GM23338 (cell line): ENCODE measurements around the gene RPS6KA5. TPM values are rescaled to one million over a fixed set of nuclear protein-coding genes. Genes with fewer than 3 reads are reported as not detected.

ENCODE experiments used
- ATAC-seq: fragments of 200-7000 bp; cut with Tn5 transposase; 3 replicates; pipeline ENCODE4 v1.9.1; 2020
- DNase-seq: peaks from one replicate; pipeline ENCODE4 v3.0.0-alpha.2; 2015; ENCODE audit warnings: low spot score
- H2AFZ ChIP-seq: fragments of 200-600 bp; sonication (generic); 2 replicates; pipeline ENCODE4 v1.8.0; 2016; ENCODE audit warnings: antibody characterized with exemption, mild to moderate bottlenecking, moderate library complexity
- H3F3A ChIP-seq: fragments of 200-600 bp; sonication (generic); replicated peaks from 2 replicates; pipeline ENCODE4 v1.8.0; 2017; ENCODE audit warnings: antibody characterized with exemption, mixed run types, low read depth
- H3K27ac ChIP-seq: fragments of 200-600 bp; sonication (generic); 2 replicates; pipeline ENCODE4 v1.6.1; 2016; ENCODE audit warnings: low read depth
- H3K27me3 ChIP-seq: fragments of 200-600 bp; sonication (generic); 2 replicates; pipeline ENCODE4 v1.8.0; 2016; ENCODE audit warnings: mild to moderate bottlenecking, mixed run types, moderate library complexity; ENCODE audit not compliant: insufficient read depth
- H3K36me3 ChIP-seq: fragments of 200-600 bp; sonication (generic); 2 replicates; pipeline ENCODE4 v1.8.0; 2016; ENCODE audit warnings: mild to moderate bottlenecking; ENCODE audit not compliant: insufficient read depth
- H3K4me1 ChIP-seq: fragments of 200-600 bp; sonication (generic); 2 replicates; pipeline ENCODE4 v1.8.0; 2016; ENCODE audit warnings: mild to moderate bottlenecking, moderate library complexity; ENCODE audit not compliant: insufficient read depth
- H3K4me2 ChIP-seq: fragments of 200-600 bp; sonication (generic); 2 replicates; pipeline ENCODE4 v1.7.1; 2017; ENCODE audit warnings: mixed run types
- H3K4me3 ChIP-seq: fragments of 200-600 bp; sonication (generic); 2 replicates; pipeline ENCODE4 v1.6.1; 2016; ENCODE audit warnings: mixed run types
- H3K79me2 ChIP-seq: fragments of 200-600 bp; sonication (generic); replicated peaks from 2 replicates; pipeline ENCODE4 v1.8.0; 2017; ENCODE audit warnings: mild to moderate bottlenecking; ENCODE audit not compliant: insufficient read depth
- H3K9me2 ChIP-seq: fragments of 200-600 bp; sonication (generic); 2 replicates; pipeline ENCODE4 v1.8.0; 2017; ENCODE audit not compliant: insufficient read depth
- H4K20me1 ChIP-seq: fragments of 200-600 bp; sonication (generic); replicated peaks from 2 replicates; pipeline ENCODE4 v1.8.0; 2017; ENCODE audit warnings: mild to moderate bottlenecking; ENCODE audit not compliant: insufficient read depth
- H3K27ac Mint-ChIP-seq: 2 replicates; pipeline ENCODE4 v1.8.0; 2020; ENCODE audit warnings: inconsistent platforms, mild to moderate bottlenecking, moderate library complexity, mixed read lengths
- H3K27me3 Mint-ChIP-seq: 3 replicates; pipeline ENCODE4 v1.8.0; 2022; ENCODE audit warnings: low read depth, mild to moderate bottlenecking, moderate library complexity, mixed read lengths, inconsistent platforms; ENCODE audit not compliant: insufficient read depth, poor library complexity
- H3K36me3 Mint-ChIP-seq: 3 replicates; pipeline ENCODE4 v1.8.0; 2021; ENCODE audit warnings: low read depth, mild to moderate bottlenecking, inconsistent platforms, moderate library complexity, mixed read lengths
- H3K4me1 Mint-ChIP-seq: 3 replicates; pipeline ENCODE4 v1.8.0; 2020; ENCODE audit warnings: mild to moderate bottlenecking, inconsistent platforms, mixed read lengths
- H3K4me3 Mint-ChIP-seq: 3 replicates; pipeline ENCODE4 v1.8.0; 2021; ENCODE audit warnings: moderate library complexity, mild to moderate bottlenecking, inconsistent platforms, mixed read lengths
- H3K9me3 Mint-ChIP-seq: 3 replicates; pipeline ENCODE4 v1.8.0; 2020; ENCODE audit warnings: moderate library complexity, mild to moderate bottlenecking, inconsistent platforms, mixed read lengths
- CREB1 ChIP-seq: fragments of 250-450 bp; sonication (Bioruptor Pico); IDR thresholded peaks from 2 replicates; pipeline ENCODE4 v1.5.0; 2020; ENCODE audit warnings: low read depth, mild to moderate bottlenecking, moderate library complexity
- CTCF ChIP-seq, 2 experiments: fragments of 200-600 bp in 1 of 2; sonication (generic) in 1 of 2; conservative IDR thresholded peaks; 2 replicates each; pipeline versions ENCODE4 v1.5.1 to v1.6.1; 2016 to 2017; ENCODE audit warnings: antibody characterized with exemption in 2 of 2, low read depth in 2 of 2, mild to moderate bottlenecking in 2 of 2, moderate library complexity in 1 of 2
- ETS1 ChIP-seq: IDR thresholded peaks from 2 replicates; pipeline ENCODE4 v1.6.1; 2016; ENCODE audit warnings: antibody characterized with exemption
- EZH2 ChIP-seq: fragments of 200-600 bp; sonication (generic); IDR thresholded peaks from one replicate; pipeline ENCODE4 v1.8.0; 2017; ENCODE audit warnings: antibody characterized with exemption, mild to moderate bottlenecking, low read depth; ENCODE audit not compliant: unreplicated experiment
- EZH2phosphoT487 ChIP-seq: fragments of 200-600 bp; sonication (generic); IDR thresholded peaks from one replicate; pipeline ENCODE4 v1.8.1; 2018; ENCODE audit warnings: antibody characterized with exemption; ENCODE audit not compliant: unreplicated experiment
- JUNB ChIP-seq: IDR thresholded peaks from one replicate; pipeline ENCODE4 v1.6.1; 2016; ENCODE audit warnings: antibody characterized with exemption; ENCODE audit not compliant: unreplicated experiment
- NANOG ChIP-seq: IDR thresholded peaks from 2 replicates; pipeline ENCODE4 v1.6.1; 2016; ENCODE audit warnings: antibody characterized with exemption, borderline replicate concordance
- POLR2AphosphoS5 ChIP-seq: IDR thresholded peaks from 2 replicates; pipeline ENCODE4 v1.6.1; 2016; ENCODE audit warnings: antibody characterized with exemption, low read depth
- REST ChIP-seq: IDR thresholded peaks from one replicate; pipeline ENCODE4 v1.6.1; 2018; ENCODE audit warnings: antibody characterized with exemption; ENCODE audit not compliant: unreplicated experiment
- STAT1 ChIP-seq: IDR thresholded peaks from one replicate; pipeline ENCODE4 v1.6.1; 2016; ENCODE audit warnings: antibody characterized with exemption; ENCODE audit not compliant: unreplicated experiment
- ZNF114 ChIP-seq: fragments of 250-450 bp; sonication (Bioruptor Pico); IDR thresholded peaks from 2 replicates; pipeline ENCODE4 v1.5.0; 2020; ENCODE audit warnings: mild to moderate bottlenecking, moderate library complexity
- ZNF331 ChIP-seq: fragments of 250-450 bp; sonication (Bioruptor Pico); IDR thresholded peaks from 2 replicates; pipeline ENCODE4 v1.5.0; 2020; ENCODE audit warnings: low read depth, mild to moderate bottlenecking, moderate library complexity
- polyA plus RNA-seq: library from polyadenylated mRNA; unstranded; fragments of >200 nt; fragmentation: Nextera tagmentation; extraction: Ambion mirVana; gene quantifications from 2 replicates; pipeline ENCODE4 v1.2.1, GENCODE V29; 2016
- total RNA-seq: library from RNA; depleted of rRNA; stranded (reverse); fragments of >200 nt; shearing (Covaris generic); gene quantifications from 2 replicates; pipeline ENCODE4 v1.2.3, GENCODE V29; 2014

Gene RPS6KA5
- total and polyA plus RNA-seq, 2 experiments from 2014 or later: 2.1 to 2.4 TPM

- TF ChIP-seq EZH2 (no peak), REST (no peak)
Measured at GRCh38 chr14:90892970-90893369, 167.5 kb downstream of the RPS6KA5 start (continued).

- H3K4me2 ChIP-seq: no peak overlapping the region
- no peaks in the 10 kb centered on the region for H3K79me2 ChIP-seq
- no peak for ATAC-seq
- no peaks in the 10 kb centered on the region for H3K36me3 Mint-ChIP-seq
- no peaks in the 10 kb centered on the region for H3K36me3 ChIP-seq
- DNase-seq: no peak
- no peaks in the 10 kb centered on the region for H3K9me2 ChIP-seq
- H3K27me3 ChIP-seq: no peaks in the 10 kb centered on the region
- no peak overlapping the region for H2AFZ ChIP-seq
- H3K27ac Mint-ChIP-seq: no peak overlapping the region
- H3K27ac ChIP-seq: no peak overlapping the region
- no peak overlapping the region for H3K4me3 ChIP-seq
- no peaks in the 10 kb centered on the region for H3F3A ChIP-seq
- H3K9me3 Mint-ChIP-seq: no peaks in the 10 kb centered on the region
- no peaks in the 10 kb centered on the region for H3K4me1 Mint-ChIP-seq
- H3K4me1 ChIP-seq: no peaks in the 10 kb centered on the region
- H3K27me3 Mint-ChIP-seq: no peaks in the 10 kb centered on the region
- no peak overlapping the region for H3K4me3 Mint-ChIP-seq
- H4K20me1 ChIP-seq: no peaks in the 10 kb centered on the region
- TF ChIP-seq NANOG (no peak), CTCF (conservative IDR thresholded peaks at IDR 0.05; ENCODE audit: low read depth in 2 of 2) (no peak), STAT1 (no peak), JUNB (no peak), ZNF331 (CRISPR knock-in tag) (no peak), CREB1 (CRISPR knock-in tag) (no peak), ETS1 (no peak), ZNF114 (CRISPR knock-in tag) (no peak), REST (no peak), EZH2phosphoT487 (no peak), POLR2AphosphoS5 (no peak), EZH2 (no peak)
Measured at GRCh38 chr14:90891326-90891725, 169.1 kb downstream of the RPS6KA5 start.
